Upper lobe of left lung (tissue), 6 donors: Measurements from ENCODE around the gene CROCC. TPM values are rescaled to one million over a fixed set of nuclear protein-coding genes. Genes with fewer than 3 reads are reported as not detected.
"Not testable (repeated sequence)": the region's sequence is repeated elsewhere in the genome, so short reads cannot be mapped to it uniquely, and the experiment has no call there.

Source experiments
- ATAC-seq, 2 donors: fragments of 200-7000 bp; cut with Tn5 transposase; one replicate each; pipeline ENCODE4 v1.9.1; 2022; ENCODE audit warnings: mild to moderate bottlenecking in 2 of 2, moderate library complexity in 2 of 2; ENCODE audit not compliant: low FRiP score in 2 of 2
- DNase-seq, 2 donors: peaks; one replicate each; pipeline ENCODE4 v3.0.0-alpha.2; 2019 to 2020
- H3K27ac ChIP-seq, 4 donors: fragments of 200-600 bp; sonication (generic); one replicate each; pipeline ENCODE4 v1.5.1; 2016 to 2019
- H3K27me3 ChIP-seq, 4 donors: fragments of 200-600 bp; sonication (generic); one replicate each; pipeline ENCODE4 v1.5.1; 2017 to 2019
- H3K36me3 ChIP-seq, 4 donors: fragments of 200-600 bp; sonication (generic); one replicate each; pipeline ENCODE4 v1.5.1; 2016 to 2019
- H3K4me1 ChIP-seq, 4 donors: fragments of 200-600 bp; sonication (generic); one replicate each; pipeline ENCODE4 v1.5.1; 2018 to 2019
- H3K4me3 ChIP-seq, 4 donors: fragments of 200-600 bp; sonication (generic); one replicate each; pipeline ENCODE4 v1.5.1; 2017 to 2019; ENCODE audit warnings: mild to moderate bottlenecking in 2 of 4, moderate library complexity in 1 of 4
- H3K9me3 ChIP-seq, 4 donors: fragments of 200-600 bp; sonication (generic); one replicate each; pipeline ENCODE4 v1.5.1; 2018 to 2019
- CTCF ChIP-seq, 6 experiments: fragments of 450-650 bp in 4 of 6; fragments of 200-600 bp in 2 of 6; sonication (generic) in 2 of 6; IDR thresholded peaks; one replicate each; pipeline ENCODE4 v1.5.1; 2016 to 2019; ENCODE audit warnings: antibody characterized with exemption in 6 of 6
- EP300 ChIP-seq, 4 donors: sonication (generic); formaldehyde crosslinking; IDR thresholded peaks; one replicate each; pipeline ENCODE4 v1.5.1; 2017; ENCODE audit warnings: antibody characterized with exemption in 4 of 4, control low read depth in 2 of 4
- POLR2A ChIP-seq, 4 donors: fragments of 450-650 bp; IDR thresholded peaks; one replicate each; pipeline ENCODE4 v1.5.1; 2016 to 2017; ENCODE audit warnings: antibody characterized with exemption in 4 of 4, mild to moderate bottlenecking in 2 of 4
- POLR2AphosphoS5 ChIP-seq, 2 donors: sonication (generic); formaldehyde crosslinking; IDR thresholded peaks; one replicate each; pipeline ENCODE4 v1.5.1; 2017; ENCODE audit warnings: antibody characterized with exemption in 2 of 2
- WGBS, 2 donors: methylation state at CpG; one replicate each; pipeline ENCODE4 v1.1.5; 2017 to 2018; 5-methylcytosine and 5-hydroxymethylcytosine counted together
- total RNA-seq, 6 donors: library from RNA; depleted of rRNA in 4 of 6; stranded (reverse); fragments of >200 nt in 4 of 6; gene quantifications; one replicate each; pipeline versions ENCODE4 v1.1.0 to v1.2.1, GENCODE V29; 2016 to 2021
- donor health status: DM: no; HTN: no; CAD: no; lungs with moderate emphysema.
- donor health status: DM: no; HTN: yes; CAD: no; lungs with severe emphysema.

CROCC gene
- total RNA-seq, 6 donors from 2014 or later = 21.0 to 184 (median 48.9) TPM

GRCh38 chr1:16918371-16918770, 3.4 kb upstream of the CROCC start:
- TF ChIP-seq POLR2A (IDR thresholded peaks at IDR 0.05) (no peak), POLR2AphosphoS5 (IDR thresholded peaks at IDR 0.05) (no peak), CTCF (IDR thresholded peaks at IDR 0.05) (no peak), EP300 (IDR thresholded peaks at IDR 0.05) (no peak)
- 68 to 88% methylated on average over 3 of the region's 3 CpGs for WGBS, 2 donors
- H3K9me3 ChIP-seq = no peaks in the 10 kb centered on the region
- no peak for ATAC-seq
- H3K4me1 ChIP-seq = peaks cover 14 to 31% (median 16%) of the 10 kb centered on the region in 4 donors
- no peak overlapping the region for H3K27ac ChIP-seq
- no peak for DNase-seq
- no peaks in the 10 kb centered on the region for H3K36me3 ChIP-seq
- no peak overlapping the region for H3K4me3 ChIP-seq
- peaks cover 0 to 3% (median 0%) of the 10 kb centered on the region in 4 donors for H3K27me3 ChIP-seq

GRCh38 chr1:16918936-16919665, 2.6 kb upstream of the CROCC start:
- H3K36me3 ChIP-seq = not testable (repeated sequence)

GRCh38 chr1:16920951-16921350, 780 bp upstream of the CROCC start:
- peaks cover 6 to 20% (median 7%) of the 10 kb centered on the region in 4 donors for H3K4me1 ChIP-seq
- no peaks in the 10 kb centered on the region for H3K36me3 ChIP-seq

More at GRCh38 chr1:16918936-16919665, 2.6 kb upstream of the CROCC start:
- DNase-seq, H3K9me3 ChIP-seq, H3K4me3 ChIP-seq, ATAC-seq, H3K27me3 ChIP-seq, H3K27ac ChIP-seq: not testable (repeated sequence)
- peaks cover 10 to 28% (median 13%) of the 10 kb centered on the region in 4 donors for H3K4me1 ChIP-seq
- WGBS, 2 donors = 92% methylated on average over 15 of the region's 15 CpGs

GRCh38 chr1:16922466-16922865, 735 bp downstream of the CROCC start:
- Histone ChIP-seq H3K27ac (no peak overlapping the region), H3K9me3 (no peaks in the 10 kb centered on the region), H3K27me3 (peaks cover 0 to 3% (median 0%) of the 10 kb centered on the region in 4 donors), H3K4me3 (no peak overlapping the region), H3K36me3 (no peaks in the 10 kb centered on the region), H3K4me1 (peaks cover 6 to 20% (median 7%) of the 10 kb centered on the region in 4 donors)
- 95 to 96% methylated on average over 10 of the region's 10 CpGs for whole genome bisulfite sequencing, 2 donors
- ATAC-seq = no peak
- TF ChIP-seq EP300 (IDR thresholded peaks at IDR 0.05) (no peak), POLR2AphosphoS5 (IDR thresholded peaks at IDR 0.05) (no peak), CTCF (IDR thresholded peaks at IDR 0.05) (no peak), POLR2A (IDR thresholded peaks at IDR 0.05) (no peak)
- DNase-seq = no peak

More at GRCh38 chr1:16920951-16921350, 780 bp upstream of the CROCC start:
- TF ChIP-seq POLR2AphosphoS5 (IDR thresholded peaks at IDR 0.05) = no peak
- TF ChIP-seq CTCF (IDR thresholded peaks at IDR 0.05) = no peak
- TF ChIP-seq EP300 (IDR thresholded peaks at IDR 0.05) = no peak
- TF ChIP-seq POLR2A (IDR thresholded peaks at IDR 0.05) = no peak
- H3K27ac ChIP-seq = no peak overlapping the region
- H3K9me3 ChIP-seq = no peaks in the 10 kb centered on the region
- 93 to 94% methylated on average over 10 of the region's 10 CpGs for WGBS, 2 donors
- no peak overlapping the region for H3K4me3 ChIP-seq
- no peak for ATAC-seq
- no peak for DNase-seq
- peaks cover 0 to 3% (median 0%) of the 10 kb centered on the region in 4 donors for H3K27me3 ChIP-seq

- Histone ChIP-seq H3K27me3 (peaks cover 0 to 3% (median 0%) of the 10 kb centered on the region in 4 donors), H3K4me1 (peaks cover 6 to 20% (median 7%) of the 10 kb centered on the region in 4 donors), H3K36me3 (no peaks in the 10 kb centered on the region), H3K9me3 (no peaks in the 10 kb centered on the region), H3K4me3 (no peak overlapping the region), H3K27ac (no peak overlapping the region)
- WGBS, 2 donors = 74 to 87% methylated on average over 18 of the region's 18 CpGs
- DNase-seq = no peak
- no peak for TF ChIP-seq POLR2A (IDR thresholded peaks at IDR 0.05)
- TF ChIP-seq POLR2AphosphoS5 (IDR thresholded peaks at IDR 0.05) = no peak
- no peak for TF ChIP-seq CTCF (IDR thresholded peaks at IDR 0.05)
- no peak for TF ChIP-seq EP300 (IDR thresholded peaks at IDR 0.05)
- no peak for ATAC-seq
Measured at GRCh38 chr1:16922885-16923431, 1.2 kb downstream of the CROCC start.
